HG03521 (cell line): ENCODE measurements around the gene CLSTN2.

Experiments
- ATAC-seq: cut with Tn5 transposase; IDR thresholded peaks from one replicate; pipeline ENCODE4 v1.9.1; 2021; ENCODE audit warnings: mild to moderate bottlenecking, moderate library complexity; ENCODE audit not compliant: unreplicated experiment

Gene CLSTN2

DNA sequence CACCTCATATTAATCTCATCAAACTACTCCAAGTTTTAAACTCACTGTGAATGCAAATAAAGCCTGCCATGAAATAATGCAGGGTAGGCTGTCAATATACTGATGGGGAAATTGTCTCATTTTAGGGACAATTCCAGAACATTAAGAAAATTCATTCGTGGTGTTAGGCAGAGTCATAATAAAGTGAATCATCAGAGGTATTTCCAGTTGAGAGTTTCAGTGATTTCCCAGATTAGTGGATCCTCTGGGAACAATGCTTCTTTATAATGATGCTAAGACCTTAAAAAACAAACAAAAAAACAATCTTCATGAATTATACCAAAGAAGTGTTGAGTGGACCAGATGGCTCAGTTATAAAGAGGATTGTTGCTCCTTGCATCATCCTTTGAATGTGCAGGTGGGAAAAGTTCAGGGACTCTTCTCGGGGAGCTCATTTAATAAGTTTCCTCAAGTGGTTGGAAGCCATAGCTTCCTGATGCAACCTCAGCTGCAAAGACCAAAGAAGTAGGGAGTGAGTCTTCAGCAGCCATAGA lies 381.9 kb downstream of the CLSTN2 start:
- no peak for ATAC-seq

DNA sequence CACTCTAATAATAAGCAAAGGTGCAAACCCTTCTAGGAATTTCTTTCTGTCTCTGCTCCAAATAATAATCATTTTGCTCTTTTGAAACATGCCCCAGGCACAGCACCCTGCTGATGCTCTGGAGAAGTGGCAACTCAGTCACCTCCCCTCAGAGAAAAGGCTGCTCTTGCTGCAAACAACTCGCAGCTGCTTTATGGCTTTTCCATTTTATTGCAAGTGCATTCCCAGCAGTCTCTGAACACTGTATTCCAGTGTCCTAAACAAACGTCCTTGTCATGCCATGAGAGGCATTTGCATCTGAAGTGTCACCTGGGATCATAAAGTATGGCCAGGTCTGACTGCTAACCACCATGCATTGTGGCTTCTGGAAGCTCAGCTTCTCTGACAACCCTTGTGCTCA lies 384.8 kb downstream of the CLSTN2 start:
- ATAC-seq, result no peak

DNA sequence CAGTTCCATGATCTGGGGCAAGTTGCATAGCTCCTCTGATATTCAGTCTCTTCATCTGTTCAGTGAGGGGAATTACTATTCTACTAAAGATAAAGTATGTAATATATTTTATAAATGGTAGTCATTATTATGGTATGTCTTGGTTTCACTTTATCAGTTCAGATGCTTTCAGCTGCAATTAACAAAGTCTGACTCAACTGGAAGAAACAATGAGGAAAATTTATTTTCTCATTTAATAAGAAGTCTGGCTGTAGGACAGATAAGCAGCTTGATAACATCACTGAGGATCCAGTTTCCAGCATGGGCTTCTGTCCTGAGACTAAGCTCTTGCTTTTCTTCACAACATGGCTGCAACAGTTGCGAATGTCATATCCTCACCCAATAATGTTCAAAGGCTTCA lies 388.6 kb downstream of the CLSTN2 start:
- no peak for ATAC-seq

DNA sequence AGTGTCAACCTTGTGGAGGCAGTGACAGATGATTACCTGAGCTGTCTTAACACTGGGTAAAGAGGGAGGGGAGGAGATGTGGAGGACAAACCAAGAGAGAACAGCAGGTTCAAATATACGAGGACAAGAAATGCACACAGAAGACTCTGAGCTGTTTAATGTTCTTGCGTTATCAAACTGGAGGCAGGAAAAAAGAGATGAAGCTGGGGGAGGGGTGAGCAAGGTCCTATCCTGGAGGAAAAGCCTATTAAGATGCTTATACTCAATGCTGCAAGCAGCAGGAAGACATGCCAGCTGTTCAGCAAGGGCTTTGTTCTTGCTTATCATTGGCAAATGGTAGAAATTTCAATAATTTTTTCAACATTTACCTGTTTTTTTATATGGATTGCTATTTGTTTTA lies 397.1 kb downstream of the CLSTN2 start:
- no peak for ATAC-seq

DNA sequence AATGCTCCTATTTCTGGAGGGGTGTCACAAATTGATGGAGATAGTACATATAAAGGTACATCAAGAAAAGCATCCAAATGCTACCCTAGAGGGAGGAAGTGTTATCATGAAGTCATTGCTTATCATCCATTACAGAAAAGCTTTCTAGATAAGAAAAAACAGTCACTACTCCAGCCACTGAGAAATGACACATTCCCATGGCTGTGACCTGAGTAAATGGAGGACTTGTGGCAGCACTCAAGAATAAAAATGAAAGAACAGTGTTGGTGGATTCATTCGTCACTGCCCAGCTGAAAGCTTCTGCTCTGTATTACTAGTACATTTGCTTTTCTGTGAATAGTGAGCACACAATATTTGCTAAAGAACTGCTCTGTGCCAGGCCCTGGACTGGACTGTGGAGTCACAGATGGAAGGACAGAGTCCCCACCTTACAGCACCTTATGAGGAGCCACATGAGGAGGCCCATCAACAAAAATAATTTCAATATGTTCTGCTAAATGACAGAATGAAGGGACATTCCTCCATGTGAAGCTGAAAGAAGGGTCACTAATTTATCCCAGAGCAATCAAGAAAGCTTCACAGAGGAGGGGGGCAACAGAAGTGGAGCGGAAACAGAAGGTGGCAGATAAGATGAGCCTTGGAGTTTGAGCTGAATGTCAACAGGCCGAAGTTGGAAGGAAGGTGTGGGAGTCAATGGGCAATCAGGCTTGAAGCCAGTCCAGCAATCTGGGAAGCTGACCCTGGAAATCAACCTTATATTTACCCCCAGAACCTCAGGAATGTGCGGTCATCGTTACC lies 399.3 kb downstream of the CLSTN2 start:
- no peak for ATAC-seq

DNA sequence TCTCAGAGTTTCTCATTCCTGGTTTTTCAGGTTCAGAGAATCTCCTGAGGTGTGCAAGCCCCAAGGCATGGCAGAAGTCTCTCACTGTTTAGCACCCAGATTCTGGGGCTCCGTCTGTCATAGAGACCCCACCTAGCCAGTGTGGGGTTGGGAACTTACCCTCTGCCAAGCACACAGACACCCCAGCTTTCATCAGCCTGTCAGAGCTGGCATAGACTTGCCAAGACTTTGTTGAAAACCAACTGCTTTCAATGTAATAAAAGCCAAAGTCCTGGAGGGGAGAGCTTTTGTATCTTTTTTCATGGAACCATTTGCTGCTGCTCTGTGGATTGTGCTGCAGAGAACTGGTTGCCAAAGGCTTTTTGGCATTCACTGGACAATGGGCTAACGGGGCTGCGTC lies 401.5 kb downstream of the CLSTN2 start:
- ATAC-seq, result no peak

DNA sequence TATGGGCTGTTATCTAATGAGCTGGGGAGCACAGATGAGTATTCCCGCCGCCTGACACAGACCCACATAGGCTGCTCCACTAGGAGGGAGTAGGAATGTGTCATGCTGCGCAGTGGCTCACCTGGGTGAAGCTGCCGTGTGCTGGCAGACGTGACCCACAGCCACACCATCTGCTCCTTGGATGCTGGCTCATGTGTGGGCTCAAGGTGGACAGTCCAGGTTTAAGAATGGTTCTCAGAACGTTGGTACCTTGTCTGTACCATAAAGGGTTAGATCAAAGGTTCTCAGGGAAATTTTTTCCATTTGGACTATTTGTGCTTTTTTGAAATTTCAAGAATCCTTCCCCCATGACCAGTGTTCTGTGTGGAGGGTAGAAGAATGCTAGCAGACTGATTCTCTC lies 403.9 kb downstream of the CLSTN2 start:
- ATAC-seq, result no peak

DNA sequence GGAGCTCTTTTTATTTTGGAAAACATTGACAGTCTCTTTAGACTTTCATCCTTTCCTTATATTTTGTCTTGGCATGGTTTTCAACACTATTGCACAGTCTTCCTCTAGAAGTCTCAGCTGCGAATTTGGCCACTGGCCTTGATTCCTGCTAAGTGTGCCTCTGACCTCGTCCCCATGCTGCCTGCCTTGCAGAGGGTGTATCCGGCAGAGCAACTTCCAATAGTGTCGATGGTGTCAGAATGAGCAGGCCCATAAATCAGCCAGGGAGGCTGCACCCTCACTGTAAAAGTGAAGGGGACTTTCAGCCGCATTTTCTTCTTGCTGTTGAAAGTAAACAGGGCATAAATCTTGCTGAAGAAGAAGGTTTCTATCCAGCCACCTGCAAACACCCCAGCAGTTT lies 406.2 kb downstream of the CLSTN2 start:
- no peak for ATAC-seq

DNA sequence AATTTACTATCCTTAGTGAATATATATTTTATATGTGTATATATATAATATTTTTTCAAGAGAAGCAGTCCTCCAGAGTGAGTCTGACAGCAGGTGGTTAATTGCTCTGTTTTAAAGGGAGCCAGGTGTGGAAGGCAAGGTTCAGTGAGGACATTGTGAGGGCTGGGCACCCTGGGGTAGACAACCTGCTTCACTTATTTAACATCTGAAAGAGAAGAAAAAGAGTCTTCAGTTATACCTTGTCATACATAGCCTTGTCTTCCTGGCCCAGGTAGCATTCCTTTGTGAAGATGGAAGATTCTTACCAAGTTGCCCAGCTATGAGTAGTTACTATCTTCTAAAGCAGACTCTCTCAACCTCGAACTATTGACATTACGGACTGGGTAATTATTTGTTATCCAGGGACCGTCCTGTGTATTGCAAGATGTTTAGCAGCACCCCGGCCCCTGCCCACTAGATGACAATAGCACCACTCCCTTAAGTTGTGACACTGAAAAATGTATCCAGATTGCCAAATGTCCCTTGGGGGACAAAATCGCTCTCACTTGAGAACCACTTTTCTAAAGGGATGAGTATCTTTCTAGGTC lies 406.9 kb downstream of the CLSTN2 start:
- ATAC-seq, result no peak

DNA sequence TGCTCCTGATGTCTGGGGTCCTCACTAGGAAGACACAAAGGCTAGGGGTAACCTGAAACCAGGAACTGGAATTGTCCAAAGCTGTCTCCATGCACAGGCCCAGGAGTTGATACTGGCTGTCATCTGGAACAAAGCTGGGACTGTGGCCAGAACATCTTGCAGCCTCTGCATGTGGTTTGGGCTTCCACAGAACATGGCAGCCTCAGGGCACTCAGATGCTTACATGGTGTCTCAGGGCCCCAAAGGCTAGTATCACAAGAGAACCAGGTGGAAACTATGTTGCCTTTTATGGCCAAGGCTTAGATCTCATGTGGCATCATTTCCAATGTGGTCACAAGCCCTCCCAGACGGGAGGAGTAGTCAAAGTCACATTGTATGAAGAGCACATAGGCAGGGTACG lies 407.7 kb downstream of the CLSTN2 start:
- no peak for ATAC-seq

DNA sequence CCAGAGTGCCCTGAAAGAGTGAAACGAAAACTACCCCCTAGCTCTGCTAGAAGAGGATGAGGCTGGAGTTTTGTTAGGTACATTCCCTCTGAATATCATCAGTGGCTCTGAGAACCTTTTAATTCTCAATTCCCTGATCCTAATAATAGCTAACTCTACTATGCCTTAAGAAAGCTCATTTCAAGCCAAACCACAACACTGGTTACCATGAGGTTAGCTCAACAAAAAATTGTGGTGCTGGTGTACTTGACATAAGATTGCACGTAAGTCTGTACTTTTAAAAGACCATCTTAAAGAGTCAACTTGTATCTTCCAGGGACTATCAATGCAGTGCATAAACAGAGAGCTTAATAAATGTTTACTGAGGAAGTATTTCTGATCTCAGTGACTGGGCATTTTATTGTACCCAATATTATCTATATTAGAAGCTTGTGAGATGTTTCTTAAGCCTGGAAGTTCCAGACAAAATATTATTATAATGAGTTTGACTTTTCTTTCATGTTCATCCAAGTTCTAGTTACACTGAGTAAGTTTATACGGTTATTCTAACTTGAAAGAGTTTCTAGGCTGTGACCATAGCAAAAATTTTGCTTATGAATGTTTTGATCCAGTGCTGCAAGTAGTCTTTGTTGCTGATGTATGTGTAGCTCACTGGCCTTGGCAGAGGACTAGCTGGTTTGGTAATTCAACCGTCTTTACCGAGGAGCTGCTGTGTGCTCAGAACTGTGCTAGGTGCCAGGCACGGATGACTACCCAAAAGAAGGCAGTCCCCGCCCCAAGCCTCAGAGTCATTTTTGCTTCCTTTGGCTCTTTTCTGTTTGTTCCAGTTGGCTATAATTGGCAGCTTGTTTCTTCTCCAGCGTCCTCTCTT lies 408.5 kb downstream of the CLSTN2 start:
- ATAC-seq, result no peak

DNA sequence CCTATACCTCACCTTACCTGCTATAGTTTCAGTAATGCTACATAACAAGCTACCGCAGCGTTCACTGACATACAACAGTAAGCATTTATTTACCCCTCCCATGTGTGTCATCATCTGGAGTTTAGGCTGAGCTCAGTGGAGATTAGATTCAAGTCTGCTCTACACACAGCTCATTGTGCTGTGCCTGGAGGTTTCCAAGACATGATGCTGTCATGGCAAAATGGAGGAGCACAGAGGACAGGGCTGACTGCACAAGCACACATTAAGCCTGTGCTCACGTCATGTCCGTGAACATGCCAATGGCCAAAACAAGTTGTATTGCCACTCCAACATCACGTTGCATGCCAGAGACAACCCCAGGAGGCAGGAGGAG lies 409.1 kb downstream of the CLSTN2 start:
- no peak for ATAC-seq

DNA sequence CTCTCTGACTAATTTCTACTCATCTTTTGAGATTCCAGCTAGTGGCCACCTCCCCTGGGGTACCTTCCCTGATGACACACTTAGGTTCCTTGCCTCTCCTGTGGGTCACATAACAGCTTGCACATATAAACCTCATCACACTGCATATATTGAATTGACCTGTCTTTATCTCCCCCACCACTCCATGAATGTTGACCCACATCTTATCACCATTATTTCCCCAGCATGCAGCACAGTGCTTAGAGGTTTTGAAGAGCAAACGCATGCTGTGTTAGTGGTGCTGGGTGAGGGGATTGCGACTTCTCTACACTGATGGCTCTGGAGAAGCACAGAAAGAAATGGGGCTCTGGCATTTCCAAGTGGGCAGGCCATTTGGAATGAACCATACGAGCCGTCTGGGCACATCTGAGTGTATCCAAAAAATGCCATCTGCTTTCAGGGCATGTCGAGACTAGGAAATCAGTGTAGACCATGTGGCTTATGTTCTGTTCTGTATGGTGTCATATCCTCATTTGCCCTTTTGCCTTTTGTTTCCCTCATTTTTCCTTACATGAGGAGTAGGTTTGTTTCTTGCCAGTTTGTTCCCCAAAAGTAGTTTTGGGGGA lies 409.7 kb downstream of the CLSTN2 start:
- ATAC-seq, result no peak

DNA sequence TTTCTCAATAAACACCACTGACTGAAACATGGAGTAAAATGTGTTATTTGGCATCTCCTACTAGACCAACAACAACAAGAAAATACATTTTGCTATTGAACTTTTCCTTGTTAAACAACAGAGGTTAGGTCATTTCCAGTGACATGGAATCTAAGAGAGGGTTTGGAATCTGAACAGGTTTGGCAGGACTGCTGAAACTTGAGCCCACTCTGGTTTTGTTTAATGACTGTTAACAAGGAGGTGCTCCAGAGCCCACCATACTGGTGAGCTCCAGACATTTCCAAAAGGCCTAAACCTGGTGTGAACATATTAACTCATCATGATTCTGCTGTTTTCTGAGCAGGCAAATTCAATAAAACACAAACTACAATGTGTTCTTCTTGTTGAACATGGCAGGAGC lies 412.2 kb downstream of the CLSTN2 start:
- ATAC-seq, result no peak

DNA sequence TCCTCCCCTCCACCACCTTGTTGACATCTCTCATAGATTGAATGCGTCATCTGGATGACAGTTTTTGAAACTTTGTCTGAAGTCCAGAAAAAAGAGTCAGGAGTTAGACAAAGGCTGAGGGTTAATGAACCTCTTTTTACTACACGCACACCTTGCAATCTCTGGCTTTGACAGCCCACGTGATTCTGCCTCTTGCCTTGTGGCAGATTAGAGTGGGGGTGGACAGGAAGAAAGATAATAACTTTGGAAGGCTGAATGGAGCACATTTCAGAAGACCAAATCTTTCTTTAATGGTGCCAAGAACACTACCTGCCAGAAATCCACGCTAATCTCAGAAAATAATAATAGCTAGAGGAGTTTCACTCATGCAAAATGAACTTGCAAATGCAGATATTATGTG lies 415.0 kb downstream of the CLSTN2 start:
- no peak for ATAC-seq

DNA sequence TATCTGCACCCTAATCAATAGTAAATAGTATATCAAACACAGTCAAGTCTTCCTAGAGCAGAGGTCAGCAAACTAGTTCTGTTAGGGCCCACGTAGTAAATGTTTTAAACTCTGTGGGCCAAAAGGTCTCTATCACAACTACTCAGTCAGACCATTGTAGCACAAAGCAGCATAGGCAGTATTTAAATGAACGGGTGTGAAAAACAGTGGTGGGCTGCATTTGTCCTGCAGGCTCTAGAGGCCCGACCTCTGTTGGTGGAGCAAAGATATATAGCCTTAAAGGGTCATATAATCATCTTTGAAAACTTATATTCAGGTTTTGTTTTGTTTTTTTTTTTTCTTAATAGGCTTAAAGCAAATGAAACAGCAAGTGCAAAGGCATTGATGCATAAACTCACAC lies 416.5 kb downstream of the CLSTN2 start:
- no peak for ATAC-seq

DNA sequence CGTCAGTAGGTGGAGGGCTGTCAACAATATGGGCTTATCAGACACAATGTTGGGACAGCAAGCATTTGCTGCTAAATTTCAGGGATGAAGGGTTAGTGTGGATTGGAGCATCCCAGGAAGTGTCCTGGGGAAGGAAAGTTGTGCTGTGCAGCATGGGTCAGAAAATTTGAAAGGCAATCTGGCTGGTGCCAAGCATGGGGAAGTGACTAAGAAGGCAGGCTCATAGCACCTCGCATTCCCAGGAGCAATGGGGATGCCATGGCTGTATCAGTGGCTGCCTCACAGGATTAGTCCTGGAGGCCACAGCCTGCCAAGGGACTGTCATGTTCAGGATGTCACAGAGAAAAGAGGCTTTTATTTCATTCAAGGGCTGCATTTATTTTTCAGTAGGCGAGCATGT lies 420.5 kb downstream of the CLSTN2 start:
- no peak for ATAC-seq

DNA sequence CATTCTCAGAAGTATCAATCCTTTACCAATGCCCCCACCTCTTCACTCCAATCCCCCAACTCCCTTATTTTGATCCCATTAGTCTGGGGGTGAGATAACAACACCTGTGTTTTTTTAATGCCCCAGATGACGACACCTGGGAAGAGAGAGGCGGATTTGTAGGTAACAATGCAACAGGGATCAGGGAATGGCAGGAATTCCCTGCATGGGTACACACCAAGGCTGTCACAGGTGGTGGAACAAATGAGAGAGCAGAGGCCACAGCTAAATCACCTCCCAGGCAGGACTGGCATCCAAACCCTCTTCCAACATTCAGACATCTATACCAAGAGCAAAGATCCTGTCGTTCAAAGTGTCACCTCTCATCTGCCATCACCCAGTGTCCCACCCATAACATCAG lies 423.7 kb downstream of the CLSTN2 start:
- no peak for ATAC-seq

DNA sequence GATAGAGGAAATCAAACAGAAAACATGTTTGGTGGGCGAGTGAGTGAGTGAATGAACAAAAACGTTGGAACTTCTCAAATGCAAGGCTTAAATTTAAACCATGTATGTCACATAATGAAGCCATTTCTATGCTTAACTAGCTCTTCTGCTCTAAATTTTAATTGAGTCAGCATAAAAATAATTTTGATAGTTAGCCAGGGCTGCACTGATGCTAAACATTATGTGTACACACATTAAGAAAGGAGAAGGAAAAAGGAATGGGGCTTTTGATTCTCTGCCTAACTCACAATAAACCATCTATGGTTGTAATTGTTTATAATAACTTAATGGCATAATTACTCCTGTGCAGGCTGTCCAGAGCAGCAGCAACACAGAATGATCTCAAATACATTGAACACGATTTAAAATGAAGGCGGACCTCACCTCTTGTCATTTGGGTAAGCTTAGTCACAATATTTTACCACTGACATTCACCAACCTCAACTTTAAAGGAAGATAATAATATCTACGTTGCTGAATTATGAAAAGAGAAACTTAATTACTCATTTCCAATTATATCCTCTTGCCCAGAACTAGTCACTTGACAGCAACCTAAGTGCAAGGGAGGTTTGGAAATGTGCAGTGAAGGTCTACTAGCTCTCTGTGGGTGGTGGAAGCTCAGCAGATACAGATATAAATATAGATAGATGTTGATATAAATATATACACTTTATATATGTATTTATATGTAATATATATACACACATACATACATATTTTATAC lies 424.4 kb downstream of the CLSTN2 start:
- ATAC-seq, result no peak

DNA sequence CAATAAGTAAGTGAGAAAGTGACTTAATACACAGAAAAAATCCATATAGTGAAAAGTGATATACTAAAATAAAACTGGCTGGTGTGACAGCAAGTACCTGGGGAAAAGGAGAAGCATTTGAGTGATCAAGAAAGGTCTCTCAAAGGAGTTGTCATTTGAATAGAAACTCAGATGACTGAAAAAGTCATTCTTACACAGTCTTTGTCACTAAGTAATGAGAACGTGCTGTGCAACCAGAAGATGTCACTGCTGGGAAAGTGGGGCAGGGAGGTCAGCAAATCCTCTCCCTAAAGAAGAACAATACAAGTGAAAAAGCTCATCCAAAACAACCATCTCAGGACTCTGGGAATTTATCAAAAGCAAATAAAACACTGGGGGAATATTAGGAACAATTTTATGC lies 425.3 kb downstream of the CLSTN2 start:
- no peak for ATAC-seq

DNA sequence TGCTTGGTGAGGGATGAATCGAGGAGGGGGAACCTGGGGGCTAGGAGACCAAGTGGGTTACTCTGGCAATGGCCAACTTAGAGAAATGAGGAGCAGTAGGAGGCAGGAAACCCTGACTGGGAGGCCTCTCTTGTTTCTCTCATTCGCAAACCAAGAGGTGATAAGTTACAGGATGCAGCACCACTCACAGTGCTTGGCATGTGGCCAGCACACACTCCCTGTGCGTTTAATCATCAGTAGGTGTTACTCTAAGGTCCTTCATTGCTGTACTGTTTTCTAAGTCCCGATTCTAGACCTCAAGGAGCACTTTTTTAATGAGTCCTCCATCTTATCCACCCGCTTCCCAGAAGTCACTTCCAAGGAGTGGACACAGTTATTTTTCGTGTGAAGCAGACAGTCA lies 428.8 kb downstream of the CLSTN2 start:
- ATAC-seq, result no peak
